HG03342 (cell line): ENCODE data around the gene SPDL1.

Experiments used
- ATAC-seq: cut with Tn5 transposase; IDR thresholded peaks from one replicate; pipeline ENCODE4 v1.9.1; 2021; ENCODE audit warnings: mild to moderate bottlenecking, moderate library complexity; ENCODE audit not compliant: unreplicated experiment

Gene SPDL1

GRCh38 chr5:169583424-169584220, at the start of gene SPDL1:
Gene SPDL1 (plus strand): TSS chr5:169583773. CDS start chr5:169588417, 4,644 bp downstream.
- peak; percentile 92 for ATAC-seq

GRCh38 chr5:169534311-169534880, 49.2 kb upstream of the SPDL1 start:
- ATAC-seq: no peak

GRCh38 chr5:169534939-169535338, 48.6 kb upstream of the SPDL1 start:
- no peak for ATAC-seq

- ATAC-seq: no peak
Observed at GRCh38 chr5:169538944-169539343, 44.6 kb upstream of the SPDL1 start.

GRCh38 chr5:169542811-169543210, 40.8 kb upstream of the SPDL1 start:
- no peak for ATAC-seq

- ATAC-seq: no peak
Observed at GRCh38 chr5:169544264-169544950, 39.2 kb upstream of the SPDL1 start.

- ATAC-seq: no peak
Observed at GRCh38 chr5:169545762-169546161, 37.8 kb upstream of the SPDL1 start.

- ATAC-seq: no peak
Observed at GRCh38 chr5:169546346-169546745, 37.2 kb upstream of the SPDL1 start.

- ATAC-seq: no peak
Observed at GRCh38 chr5:169547508-169547907, 36.1 kb upstream of the SPDL1 start.

GRCh38 chr5:169548315-169548714, 35.3 kb upstream of the SPDL1 start:
- ATAC-seq: no peak

GRCh38 chr5:169549453-169550100, 34.0 kb upstream of the SPDL1 start:
- ATAC-seq: no peak

GRCh38 chr5:169550227-169550626, 33.3 kb upstream of the SPDL1 start:
- ATAC-seq: no peak

GRCh38 chr5:169551146-169551545, 32.4 kb upstream of the SPDL1 start:
- no peak for ATAC-seq

- ATAC-seq: no peak
Observed at GRCh38 chr5:169551696-169552095, 31.9 kb upstream of the SPDL1 start.

- no peak for ATAC-seq
Observed at GRCh38 chr5:169554251-169554650, 29.3 kb upstream of the SPDL1 start.

- ATAC-seq: no peak
Observed at GRCh38 chr5:169557838-169558237, 25.7 kb upstream of the SPDL1 start.

- ATAC-seq: no peak
Observed at GRCh38 chr5:169561893-169562292, 21.7 kb upstream of the SPDL1 start.

- no peak for ATAC-seq
Observed at GRCh38 chr5:169563369-169563768, 20.2 kb upstream of the SPDL1 start.

GRCh38 chr5:169566202-169566601, 17.4 kb upstream of the SPDL1 start:
- no peak for ATAC-seq

GRCh38 chr5:169567079-169567478, 16.5 kb upstream of the SPDL1 start:
- ATAC-seq: no peak

- no peak for ATAC-seq
Observed at GRCh38 chr5:169569513-169569912, 14.1 kb upstream of the SPDL1 start.
